ENCODE data around the gene FARP1. TPM values are rescaled to one million over a fixed set of nuclear protein-coding genes. Genes with fewer than 3 reads are reported as not detected.
A peak's percentile ranks its signal among the peaks of the same experiment; 100 is the strongest.

The FARP1 gene
- total and polyA plus RNA-seq, 2 of the 13 experiments (the other 11 are each of a cell fraction or from before 2014, with no cell fraction given), result 70.6 to 126 TPM

GRCh38 chr13:98246538-98247172, 103.8 kb downstream of the FARP1 start:
- Histone ChIP-seq H3K79me2 (ENCODE audit: insufficient read depth, low read length) (peaks cover 80% of the 10 kb centered on the region), H3K36me3 (replicated peaks in 1 of 2; ENCODE audit: control insufficient read depth in 1 of 2, insufficient read depth in 2 of 2, low read length in 2 of 2) (peaks cover 4 to 31% of the 10 kb centered on the region in 2 experiments), H3K9ac (ENCODE audit: insufficient read depth, low read depth, low read length) (peak overlapping the region; percentile 58), H3K4me2 (ENCODE audit: low read depth, low read length) (peak overlapping the region; percentile 57; the same call in 1 of the 2 replicates), H3K4me3 (replicated peaks in 1 of 3; ENCODE audit: insufficient read depth in 1 of 3, low read depth in 2 of 3, low read length in 3 of 3) (no peak overlapping the region; a peak in 1 of 6 replicates), H2AFZ (ENCODE audit: low read length) (no peak overlapping the region), H3K4me1 (ENCODE audit: insufficient read depth, low read length) (peaks cover 100% of the 10 kb centered on the region), H3K27ac (ENCODE audit: extremely low read length, insufficient read depth, low read length) (peak overlapping the region; percentile 87), H3K9me3 (ENCODE audit: low read length) (no peaks in the 10 kb centered on the region), H4K20me1 (ENCODE audit: insufficient read depth, low read length) (peaks cover 6% of the 10 kb centered on the region), H3K27me3 (ENCODE audit: control insufficient read depth in 1 of 2, insufficient read depth in 2 of 2, low read length in 2 of 2) (no peaks in the 10 kb centered on the region)
- ATAC-seq, result peak; percentile 92
- peak; percentile 96 for DNase-seq (ENCODE audit: low spot score)
- intact Hi-C loops (cut with micrococcal nuclease; ENCODE audit: unreplicated experiment) (loop anchor here (1.0 to 5.0 kb wide), 3 partner anchors 21 to 99 kb away; no protein-coding TSS in a partner anchor), in situ Hi-C loops (cut with HindIII; ENCODE audit: extremely low pct_ligation_motif_present, low pct_unique_long_range_greater_than_20kb) (no loop called here)
- BruUV-seq (replicated peaks), result no TSS peak
- 53% methylated on average over 10 of the region's 11 CpGs for WGBS (ENCODE audit: low lambda C conversion rate)
- peak; percentile 98 for FAIRE-seq
- CTCF ChIA-PET (ENCODE audit: low intra/inter-chr PET ratio, low total read pairs), result no interaction called here
- POLR2A ChIA-PET, result interaction anchor here (1.0 to 3.8 kb wide), 12 partner anchors 9 to 104 kb away, joined by 3 to 45 read pairs (median 5); no protein-coding TSS in a partner anchor
- TF ChIP-seq RNF219 (CRISPR knock-in tag; IDR thresholded peaks at IDR 0.05) (no peak), ATF1 (CRISPR knock-in tag; IDR thresholded peaks at IDR 0.05) (no peak; the same call in 1 of the 2 replicates), ARNT2 (CRISPR knock-in tag; IDR thresholded peaks at IDR 0.05; ENCODE audit: low read depth) (no peak), HMGXB4 (CRISPR knock-in tag; IDR thresholded peaks at IDR 0.05; ENCODE audit: borderline replicate concordance in 1 of 2, low read depth in 1 of 2) (no peak; a peak in 1 of 4 replicates), ARHGAP35 (CRISPR knock-in tag; IDR thresholded peaks at IDR 0.05; ENCODE audit: borderline replicate concordance) (no peak), KMT2A (CRISPR knock-in tag; IDR thresholded peaks at IDR 0.05) (0 out of 2 replicates have a peak, but pooled peaks have one; percentile 17), ZNF44 (CRISPR knock-in tag; IDR thresholded peaks at IDR 0.05) (no peak), ZNF337 (CRISPR knock-in tag; IDR thresholded peaks at IDR 0.05; ENCODE audit: borderline replicate concordance, low read depth) (no peak), HNF1A (IDR thresholded peaks at IDR 0.05; ENCODE audit: low read depth) (peak; percentile 75), HNF1A (CRISPR knock-in tag; IDR thresholded peaks at IDR 0.05; ENCODE audit: borderline replicate concordance) (peak; percentile 77; the same call in 1 of the 2 replicates), ZNF317 (CRISPR knock-in tag; IDR thresholded peaks at IDR 0.05) (no peak), CHD2 (IDR thresholded peaks at IDR 0.05; ENCODE audit: low read depth, low read length) (no peak), ZBTB14 (CRISPR knock-in tag; IDR thresholded peaks at IDR 0.05) (no peak)

All from HepG2 (cell line).